ENCODE data around the gene MED12.

DNA sequence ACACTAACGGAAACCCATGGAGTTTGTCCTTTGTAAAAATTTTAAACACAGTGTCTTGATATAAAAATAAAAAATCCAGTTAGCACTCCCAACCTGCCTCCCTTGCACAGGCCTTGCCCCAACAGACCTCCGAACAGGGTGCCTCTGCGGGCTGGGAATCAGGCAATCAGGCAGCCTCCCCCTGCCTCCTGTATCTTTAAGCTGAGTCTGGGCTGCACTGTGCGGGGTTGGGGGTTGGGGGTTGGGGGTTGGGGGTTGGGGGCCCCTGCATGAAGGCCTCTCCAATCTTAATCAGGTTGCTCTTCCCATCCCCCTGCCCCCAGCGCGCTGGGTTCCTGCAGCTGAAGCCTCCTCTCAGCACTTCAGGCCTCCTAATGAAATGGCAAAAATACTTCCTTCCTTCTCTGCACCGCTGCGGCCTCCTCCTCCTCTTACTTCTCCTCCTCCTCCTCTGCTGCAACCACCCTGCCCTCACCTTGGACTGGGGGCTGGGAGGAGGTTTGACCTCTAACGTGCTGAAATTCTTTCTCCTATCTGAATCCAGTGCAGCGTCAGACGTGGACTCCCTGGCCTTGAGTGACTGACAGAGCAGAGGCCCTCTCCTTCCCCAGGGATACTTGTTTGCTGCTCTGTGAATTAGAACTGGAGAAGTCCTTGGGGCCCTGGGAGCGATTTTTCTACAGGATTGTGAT, 52.9 kb downstream of the MED12 start:
- TF ChIP-seq, protein P1, sequence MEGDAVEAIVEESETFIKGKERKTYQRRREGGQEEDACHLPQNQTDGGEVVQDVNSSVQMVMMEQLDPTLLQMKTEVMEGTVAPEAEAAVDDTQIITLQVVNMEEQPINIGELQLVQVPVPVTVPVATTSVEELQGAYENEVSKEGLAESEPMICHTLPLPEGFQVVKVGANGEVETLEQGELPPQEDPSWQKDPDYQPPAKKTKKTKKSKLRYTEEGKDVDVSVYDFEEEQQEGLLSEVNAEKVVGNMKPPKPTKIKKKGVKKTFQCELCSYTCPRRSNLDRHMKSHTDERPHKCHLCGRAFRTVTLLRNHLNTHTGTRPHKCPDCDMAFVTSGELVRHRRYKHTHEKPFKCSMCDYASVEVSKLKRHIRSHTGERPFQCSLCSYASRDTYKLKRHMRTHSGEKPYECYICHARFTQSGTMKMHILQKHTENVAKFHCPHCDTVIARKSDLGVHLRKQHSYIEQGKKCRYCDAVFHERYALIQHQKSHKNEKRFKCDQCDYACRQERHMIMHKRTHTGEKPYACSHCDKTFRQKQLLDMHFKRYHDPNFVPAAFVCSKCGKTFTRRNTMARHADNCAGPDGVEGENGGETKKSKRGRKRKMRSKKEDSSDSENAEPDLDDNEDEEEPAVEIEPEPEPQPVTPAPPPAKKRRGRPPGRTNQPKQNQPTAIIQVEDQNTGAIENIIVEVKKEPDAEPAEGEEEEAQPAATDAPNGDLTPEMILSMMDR (conservative IDR thresholded peaks at IDR 0.05; ENCODE audit: low read depth, low read length): no peak
- no peak for TF ChIP-seq EZH2 (IDR thresholded peaks at IDR 0.05; ENCODE audit: borderline replicate concordance, low read depth, low read length, poor library complexity, severe bottlenecking)

Data from A673 (cell line).